ENCODE data around the gene SRBD1. TPM values are rescaled to one million over a fixed set of nuclear protein-coding genes. Genes with fewer than 3 reads are reported as not detected.

SRBD1 gene
- total and polyA plus RNA-seq, 10 donors = 4.6 to 57.8 (median 25.8) TPM

DNA sequence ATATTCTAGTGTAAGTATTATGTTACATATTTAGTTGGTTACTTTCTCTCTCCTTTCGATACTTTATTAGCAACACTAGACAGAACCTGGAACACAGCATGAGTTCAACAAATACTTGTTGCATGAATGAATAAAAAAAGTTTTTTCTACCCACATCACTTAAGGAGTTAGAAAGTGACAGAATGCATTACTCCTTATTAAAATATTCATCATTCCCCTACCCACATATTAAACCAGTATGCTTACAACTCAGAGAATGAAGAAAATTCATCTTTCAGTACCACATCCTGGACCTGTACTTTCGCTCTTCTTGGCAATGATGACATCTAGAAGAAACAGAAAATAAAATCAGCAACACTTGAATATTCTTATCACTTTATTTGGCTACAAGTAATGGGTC lies 6.0 kb downstream of the SRBD1 start:
- H3K4me3 ChIP-seq = no peak overlapping the region
- no peak for DNase-seq
- no peaks in the 10 kb centered on the region for H3K27me3 ChIP-seq (replicated peaks in 1 of 7)
- no peak overlapping the region for H3K27ac ChIP-seq
- peaks cover 0 to 52% (median 31%) of the 10 kb centered on the region in 6 donors for H3K36me3 ChIP-seq
- TF ChIP-seq, protein P1, sequence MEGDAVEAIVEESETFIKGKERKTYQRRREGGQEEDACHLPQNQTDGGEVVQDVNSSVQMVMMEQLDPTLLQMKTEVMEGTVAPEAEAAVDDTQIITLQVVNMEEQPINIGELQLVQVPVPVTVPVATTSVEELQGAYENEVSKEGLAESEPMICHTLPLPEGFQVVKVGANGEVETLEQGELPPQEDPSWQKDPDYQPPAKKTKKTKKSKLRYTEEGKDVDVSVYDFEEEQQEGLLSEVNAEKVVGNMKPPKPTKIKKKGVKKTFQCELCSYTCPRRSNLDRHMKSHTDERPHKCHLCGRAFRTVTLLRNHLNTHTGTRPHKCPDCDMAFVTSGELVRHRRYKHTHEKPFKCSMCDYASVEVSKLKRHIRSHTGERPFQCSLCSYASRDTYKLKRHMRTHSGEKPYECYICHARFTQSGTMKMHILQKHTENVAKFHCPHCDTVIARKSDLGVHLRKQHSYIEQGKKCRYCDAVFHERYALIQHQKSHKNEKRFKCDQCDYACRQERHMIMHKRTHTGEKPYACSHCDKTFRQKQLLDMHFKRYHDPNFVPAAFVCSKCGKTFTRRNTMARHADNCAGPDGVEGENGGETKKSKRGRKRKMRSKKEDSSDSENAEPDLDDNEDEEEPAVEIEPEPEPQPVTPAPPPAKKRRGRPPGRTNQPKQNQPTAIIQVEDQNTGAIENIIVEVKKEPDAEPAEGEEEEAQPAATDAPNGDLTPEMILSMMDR (IDR thresholded peaks at IDR 0.05 in 8 of 11, conservative IDR thresholded peaks at IDR 0.05 in 3 of 11) = no peak
- TF ChIP-seq POLR2A (IDR thresholded peaks at IDR 0.05) = no peak
- TF ChIP-seq POLR2AphosphoS5 (IDR thresholded peaks at IDR 0.05) = no peak
- WGBS, 5 donors = 92 to 98% (median 94%) methylated on average over 2 of the region's 2 CpGs
- H3K9me3 ChIP-seq = no peaks in the 10 kb centered on the region
- intact Hi-C loops (cut with DNase I; ENCODE audit: low total_unique reads) = no loop called here
- peaks cover 5 to 47% (median 19%) of the 10 kb centered on the region in 6 donors for H3K4me1 ChIP-seq

DNA sequence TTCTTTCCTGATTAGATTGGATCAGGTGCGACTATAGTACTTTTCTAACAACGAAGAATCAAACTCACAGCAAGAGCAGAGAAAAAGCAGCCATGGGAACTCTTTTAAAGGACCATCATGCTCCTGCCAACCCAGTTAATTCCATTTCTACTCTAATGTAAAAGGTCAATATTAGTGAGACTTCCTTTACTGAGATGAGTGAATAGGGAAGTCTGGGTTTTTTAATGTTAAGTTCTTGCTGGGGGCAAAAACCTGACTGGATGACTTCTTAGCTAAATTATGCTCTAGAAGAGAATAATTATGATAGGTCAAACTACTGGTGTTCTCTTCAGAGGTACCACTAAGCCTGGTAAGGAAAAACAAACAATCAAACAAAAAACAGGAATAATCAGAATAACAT lies 8.4 kb downstream of the SRBD1 start:
- Histone ChIP-seq H3K4me1 (peaks cover 0 to 22% (median 9%) of the 10 kb centered on the region in 6 donors), H3K27ac (no peak overlapping the region), H3K9me3 (no peaks in the 10 kb centered on the region), H3K4me3 (no peak overlapping the region), H3K27me3 (replicated peaks in 1 of 7) (no peaks in the 10 kb centered on the region), H3K36me3 (peaks cover 0 to 77% (median 51%) of the 10 kb centered on the region in 6 donors)
- intact Hi-C loops (cut with DNase I; ENCODE audit: low total_unique reads) = no loop called here
- TF ChIP-seq, protein P1 (IDR thresholded peaks at IDR 0.05 in 8 of 11, conservative IDR thresholded peaks at IDR 0.05 in 3 of 11) = no peak
- TF ChIP-seq POLR2AphosphoS5 (IDR thresholded peaks at IDR 0.05) (no peak), POLR2A (IDR thresholded peaks at IDR 0.05) (no peak)
- 94 to 98% (median 96%) methylated on average over 2 of the region's 2 CpGs for WGBS, 5 donors
- no peak for DNase-seq

DNA sequence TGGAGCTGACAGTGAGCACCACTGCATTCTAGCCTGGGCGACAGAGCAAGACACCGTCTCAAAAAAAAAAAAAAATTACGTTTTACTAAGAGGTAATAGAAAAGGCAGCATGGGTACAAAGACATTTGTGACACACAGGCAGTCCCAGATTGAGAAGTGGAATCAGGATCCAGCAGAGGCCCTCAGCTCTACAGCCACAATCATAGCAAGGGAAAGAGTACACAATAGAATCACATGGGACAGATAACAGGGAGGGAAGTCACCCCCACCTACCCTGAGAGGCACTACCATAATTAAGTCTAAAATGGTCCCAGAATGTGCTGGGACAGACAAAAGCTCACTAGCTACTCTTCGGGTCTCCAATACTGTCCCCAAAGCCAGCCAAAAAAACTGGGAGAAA lies 12.5 kb downstream of the SRBD1 start:
- TF ChIP-seq, protein P1 (IDR thresholded peaks at IDR 0.05 in 8 of 11, conservative IDR thresholded peaks at IDR 0.05 in 3 of 11) = no peak
- TF ChIP-seq POLR2A (IDR thresholded peaks at IDR 0.05) = no peak
- H3K27me3 ChIP-seq (replicated peaks in 1 of 7) = no peaks in the 10 kb centered on the region
- intact Hi-C loops (cut with DNase I; ENCODE audit: low total_unique reads) = no loop called here
- peaks cover 0 to 25% (median 6%) of the 10 kb centered on the region in 6 donors for H3K4me1 ChIP-seq
- peaks cover 0 to 80% (median 45%) of the 10 kb centered on the region in 6 donors for H3K36me3 ChIP-seq
- no peak overlapping the region for H3K4me3 ChIP-seq
- H3K9me3 ChIP-seq = no peaks in the 10 kb centered on the region
- no peak for DNase-seq
- H3K27ac ChIP-seq = no peak overlapping the region
- WGBS, 5 donors = 91 to 96% (median 95%) methylated on average over 4 of the region's 4 CpGs

DNA sequence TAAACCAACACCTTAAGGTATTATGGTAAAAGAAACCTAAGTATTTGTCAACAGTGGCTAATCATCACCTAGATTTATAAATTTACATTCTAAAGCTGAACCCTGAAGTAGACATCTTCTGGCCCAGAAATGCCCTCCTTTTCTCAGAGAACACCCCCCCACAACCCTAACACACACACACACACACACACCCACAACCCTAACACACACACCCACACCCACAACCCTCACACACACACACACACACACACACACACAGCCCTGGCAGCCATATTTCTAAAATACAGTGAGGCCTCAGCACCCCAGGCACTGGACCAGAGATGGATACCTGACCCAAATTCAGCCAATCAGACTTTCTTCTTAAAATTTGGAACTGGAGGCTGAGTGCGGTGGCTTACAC lies 14.3 kb downstream of the SRBD1 start:
- Histone ChIP-seq H3K36me3 (peaks cover 0 to 80% (median 40%) of the 10 kb centered on the region in 6 donors), H3K9me3 (no peaks in the 10 kb centered on the region), H3K27ac (no peak overlapping the region), H3K4me1 (peaks cover 0 to 18% (median 6%) of the 10 kb centered on the region in 6 donors), H3K4me3 (no peak overlapping the region), H3K27me3 (replicated peaks in 1 of 7) (no peaks in the 10 kb centered on the region)
- intact Hi-C loops (cut with DNase I; ENCODE audit: low total_unique reads) = no loop called here
- DNase-seq = no peak
- 94 to 100% (median 97%) methylated on average over 1 of the region's 1 CpG for WGBS, 5 donors
- TF ChIP-seq POLR2AphosphoS5 (IDR thresholded peaks at IDR 0.05) (no peak), POLR2A (IDR thresholded peaks at IDR 0.05) (no peak)
- TF ChIP-seq, protein P1 (IDR thresholded peaks at IDR 0.05 in 8 of 11, conservative IDR thresholded peaks at IDR 0.05 in 3 of 11) = no peak

Measured in spleen (tissue), 11 donors.